Panc1 (cell line): Measurements from ENCODE around the gene F13A1.

Experiments
- CTCF ChIP-seq: fragments of 450-650 bp; IDR thresholded peaks from 2 replicates; pipeline ENCODE4 v1.5.1; 2017; ENCODE audit warnings: mild to moderate bottlenecking
- POLR2AphosphoS5 ChIP-seq: IDR thresholded peaks from 2 replicates; pipeline ENCODE4 v1.6.1; 2012; ENCODE audit warnings: mild to moderate bottlenecking, low read depth, low read length, moderate library complexity
- SIN3A ChIP-seq: IDR thresholded peaks from 2 replicates; pipeline ENCODE4 v1.6.1; 2012; ENCODE audit warnings: low read depth, mild to moderate bottlenecking, low read length, moderate library complexity, borderline replicate concordance; ENCODE audit not compliant: insufficient read depth

GRCh38 chr6:6176586-6177228 lies 143.8 kb downstream of the F13A1 start:
- TF ChIP-seq CTCF (no peak), POLR2AphosphoS5 (no peak), SIN3A (no peak)
